ENCODE results near the gene GMPPA. TPM values are rescaled to one million over a fixed set of nuclear protein-coding genes. Genes with fewer than 3 reads are reported as not detected.

The GMPPA gene
- total RNA-seq, 1 experiment from 2014 or later: 51.9 TPM

GRCh38 chr2:219462349-219462748 lies 36.3 kb upstream of the GMPPA start:
- no peak overlapping the region for H3K4me3 Mint-ChIP-seq
- DNase-seq (ENCODE audit: low spot score): peak; percentile 5
- CTCF ChIA-PET: interaction anchor here (0.6 to 5.6 kb wide), 10 partner anchors 14 to 134 kb away, joined by 3 to 62 read pairs (median 16); partner anchors contain the start of genes DNPEP and SPEG
- H3K27me3 Mint-ChIP-seq (ENCODE audit: low read depth): no peaks in the 10 kb centered on the region
- H3K9me3 Mint-ChIP-seq: no peaks in the 10 kb centered on the region
- no peak for ATAC-seq
- no peak overlapping the region for H3K27ac Mint-ChIP-seq
- peaks cover 8% of the 10 kb centered on the region; the same call in 1 of the 2 replicates for H3K36me3 Mint-ChIP-seq
- POLR2A ChIA-PET: no interaction called here
- peaks cover 31% of the 10 kb centered on the region for H3K4me1 Mint-ChIP-seq
- no peak for TF ChIP-seq NR3C1 (CRISPR knock-in tag; conservative IDR thresholded peaks at IDR 0.05; ENCODE audit: low read depth)
- no peak for TF ChIP-seq ELF4 (CRISPR knock-in tag; IDR thresholded peaks at IDR 0.05; ENCODE audit: low read depth)
- no peak for TF ChIP-seq ATF6 (CRISPR knock-in tag; IDR thresholded peaks at IDR 0.05)
- no peak for TF ChIP-seq ESRRA (CRISPR knock-in tag; IDR thresholded peaks at IDR 0.05; ENCODE audit: borderline replicate concordance)
- TF ChIP-seq STAT6 (CRISPR knock-in tag; conservative IDR thresholded peaks at IDR 0.05; ENCODE audit: low read depth): no peak

DNA sequence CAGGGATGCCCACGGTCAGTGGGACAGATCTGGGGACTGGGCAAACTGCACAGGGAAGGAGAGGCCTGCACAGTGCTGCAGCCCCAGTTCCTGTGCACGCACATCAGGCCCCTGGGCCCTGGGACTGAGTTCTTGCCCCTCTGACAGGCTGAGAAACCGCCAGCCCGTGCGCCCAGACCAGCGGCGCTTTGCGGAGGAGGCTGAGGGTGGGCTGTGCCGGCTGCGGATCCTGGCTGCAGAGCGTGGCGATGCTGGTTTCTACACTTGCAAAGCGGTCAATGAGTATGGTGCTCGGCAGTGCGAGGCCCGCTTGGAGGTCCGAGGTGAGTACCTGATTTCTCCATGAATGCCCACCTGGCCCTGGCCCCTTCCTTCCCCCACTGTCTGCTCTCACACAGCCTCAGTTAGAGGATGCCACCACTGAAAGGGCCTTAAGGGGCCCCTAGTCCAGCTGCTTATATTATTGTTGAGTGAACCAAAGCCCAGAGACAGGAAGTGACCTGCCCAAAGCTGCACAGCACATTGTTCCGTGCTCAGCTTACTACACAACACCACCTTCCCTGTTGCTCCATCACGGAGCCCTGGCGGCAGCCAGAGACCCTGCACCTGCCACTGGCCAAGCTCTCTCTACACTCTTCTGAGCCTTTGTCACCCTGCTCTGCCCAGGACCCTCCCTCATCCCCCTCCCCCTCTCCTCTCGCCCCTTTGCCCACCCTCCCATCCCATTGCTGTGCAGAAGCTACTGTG lies 34.2 kb upstream of the GMPPA start:
- no peak for TF ChIP-seq CBFB (CRISPR knock-in tag; IDR thresholded peaks at IDR 0.05; ENCODE audit: low read depth)
- no peak for TF ChIP-seq ZBTB21 (CRISPR knock-in tag; IDR thresholded peaks at IDR 0.05; ENCODE audit: borderline replicate concordance)
- TF ChIP-seq, protein P1, sequence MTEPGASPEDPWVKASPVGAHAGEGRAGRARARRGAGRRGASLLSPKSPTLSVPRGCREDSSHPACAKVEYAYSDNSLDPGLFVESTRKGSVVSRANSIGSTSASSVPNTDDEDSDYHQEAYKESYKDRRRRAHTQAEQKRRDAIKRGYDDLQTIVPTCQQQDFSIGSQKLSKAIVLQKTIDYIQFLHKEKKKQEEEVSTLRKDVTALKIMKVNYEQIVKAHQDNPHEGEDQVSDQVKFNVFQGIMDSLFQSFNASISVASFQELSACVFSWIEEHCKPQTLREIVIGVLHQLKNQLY (CRISPR knock-in tag; IDR thresholded peaks at IDR 0.05): no peak
- no peak for TF ChIP-seq CDX4 (CRISPR knock-in tag; IDR thresholded peaks at IDR 0.05; ENCODE audit: borderline replicate concordance)
- TF ChIP-seq, protein P2, sequence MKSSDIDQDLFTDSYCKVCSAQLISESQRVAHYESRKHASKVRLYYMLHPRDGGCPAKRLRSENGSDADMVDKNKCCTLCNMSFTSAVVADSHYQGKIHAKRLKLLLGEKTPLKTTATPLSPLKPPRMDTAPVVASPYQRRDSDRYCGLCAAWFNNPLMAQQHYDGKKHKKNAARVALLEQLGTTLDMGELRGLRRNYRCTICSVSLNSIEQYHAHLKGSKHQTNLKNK (CRISPR knock-in tag; IDR thresholded peaks at IDR 0.05): no peak
- no peak for TF ChIP-seq JAZF1 (CRISPR knock-in tag; IDR thresholded peaks at IDR 0.05)
- TF ChIP-seq ZNF219 (CRISPR knock-in tag; IDR thresholded peaks at IDR 0.05; ENCODE audit: borderline replicate concordance): no peak
- no peak for TF ChIP-seq JUN (CRISPR knock-in tag; IDR thresholded peaks at IDR 0.05)
- TF ChIP-seq ZNF396 (CRISPR knock-in tag; IDR thresholded peaks at IDR 0.05; ENCODE audit: borderline replicate concordance): no peak
- TF ChIP-seq USF1 (CRISPR knock-in tag; IDR thresholded peaks at IDR 0.05): no peak
- TF ChIP-seq ZNF121 (CRISPR knock-in tag; IDR thresholded peaks at IDR 0.05): no peak
- no peak for TF ChIP-seq ZNF232 (CRISPR knock-in tag; IDR thresholded peaks at IDR 0.05)
- no peak for TF ChIP-seq RELA (CRISPR knock-in tag; IDR thresholded peaks at IDR 0.05; ENCODE audit: borderline replicate concordance)
- CTCF ChIA-PET: interaction anchor here (0.6 to 5.6 kb wide), 18 partner anchors 9 to 73 kb away, joined by 3 to 57 read pairs (median 6); partner anchors contain the start of genes GMPPA and SPEG
- POLR2A ChIA-PET: interaction anchor here (0.5 kb wide), 1 partner anchor 35 kb away, joined by 5 read pairs; no protein-coding TSS in a partner anchor
- Mint-ChIP-seq H3K27me3 (ENCODE audit: low read depth) (no peaks in the 10 kb centered on the region), H3K4me1 (peaks cover 14% of the 10 kb centered on the region), H3K36me3 (peaks cover 8% of the 10 kb centered on the region; the same call in 1 of the 2 replicates), H3K27ac (no peak overlapping the region), H3K4me3 (no peak overlapping the region), H3K9me3 (no peaks in the 10 kb centered on the region)
- DNase-seq (ENCODE audit: low spot score) (no peak), ATAC-seq (no peak)
